ENCODE data around the gene EDARADD.

DNA sequence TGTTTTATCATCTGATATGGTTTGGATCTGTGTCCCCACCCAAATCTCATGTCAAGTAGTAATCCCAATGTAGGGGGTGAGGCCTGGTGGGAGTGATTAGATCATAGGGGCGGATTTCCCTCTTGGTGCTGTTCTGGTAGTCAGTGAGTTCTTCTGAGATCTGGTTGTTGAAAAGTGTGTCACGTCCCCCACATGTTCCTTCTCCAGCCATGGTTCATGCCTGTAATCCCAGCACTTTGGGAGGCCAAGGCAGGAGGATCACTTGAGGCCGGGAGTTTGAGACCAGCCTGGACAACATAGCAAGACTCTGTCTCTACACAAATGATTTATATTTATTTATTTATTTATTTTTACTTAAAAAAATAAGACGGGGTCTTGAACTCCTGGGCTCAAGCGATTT is 30.8 kb upstream of the EDARADD start:
- TF ChIP-seq, protein P1, sequence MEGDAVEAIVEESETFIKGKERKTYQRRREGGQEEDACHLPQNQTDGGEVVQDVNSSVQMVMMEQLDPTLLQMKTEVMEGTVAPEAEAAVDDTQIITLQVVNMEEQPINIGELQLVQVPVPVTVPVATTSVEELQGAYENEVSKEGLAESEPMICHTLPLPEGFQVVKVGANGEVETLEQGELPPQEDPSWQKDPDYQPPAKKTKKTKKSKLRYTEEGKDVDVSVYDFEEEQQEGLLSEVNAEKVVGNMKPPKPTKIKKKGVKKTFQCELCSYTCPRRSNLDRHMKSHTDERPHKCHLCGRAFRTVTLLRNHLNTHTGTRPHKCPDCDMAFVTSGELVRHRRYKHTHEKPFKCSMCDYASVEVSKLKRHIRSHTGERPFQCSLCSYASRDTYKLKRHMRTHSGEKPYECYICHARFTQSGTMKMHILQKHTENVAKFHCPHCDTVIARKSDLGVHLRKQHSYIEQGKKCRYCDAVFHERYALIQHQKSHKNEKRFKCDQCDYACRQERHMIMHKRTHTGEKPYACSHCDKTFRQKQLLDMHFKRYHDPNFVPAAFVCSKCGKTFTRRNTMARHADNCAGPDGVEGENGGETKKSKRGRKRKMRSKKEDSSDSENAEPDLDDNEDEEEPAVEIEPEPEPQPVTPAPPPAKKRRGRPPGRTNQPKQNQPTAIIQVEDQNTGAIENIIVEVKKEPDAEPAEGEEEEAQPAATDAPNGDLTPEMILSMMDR (IDR thresholded peaks at IDR 0.05), result no peak
- TF ChIP-seq POLR2A (IDR thresholded peaks at IDR 0.05), result no peak
